B cell (primary cell): Measurements from ENCODE around the gene PSMD3. TPM values are rescaled to one million over a fixed set of nuclear protein-coding genes. Genes with fewer than 3 reads are reported as not detected.

Source experiments
- ATAC-seq: fragments of 200-7000 bp; cut with Tn5 transposase; one replicate; pipeline ENCODE4 v1.10.0; 2021; ENCODE audit warnings: low read depth, mild to moderate bottlenecking, moderate number of reproducible peaks, moderate library complexity
- CTCF ChIA-PET: fragments of 350-600 bp; sonication (Branson Sonifier 250); formaldehyde crosslinking; loops from one replicate; lab custom pipeline; 2021; ENCODE audit warnings: antibody characterized with exemption, inconsistent platforms; lab: Charles Lee
- POLR2A ChIA-PET: fragments of 350-600 bp; sonication (Branson Sonifier 250); formaldehyde crosslinking; loops from one replicate; lab custom pipeline; 2021; ENCODE audit warnings: antibody characterized with exemption; lab: Charles Lee
- DNase-seq: peaks from one replicate; pipeline ENCODE4 v3.0.0; 2013
- H2AFZ ChIP-seq: 2 replicates; pipeline ENCODE4 v1.6.1; 2012; ENCODE audit warnings: mild to moderate bottlenecking, low read depth, low read length; ENCODE audit not compliant: insufficient read depth, poor library complexity, severe bottlenecking
- H3K27ac ChIP-seq, 2 donors: 1 replicate in 1 of 2; 2 replicates in 1 of 2; pipeline ENCODE4 v1.5.1; 2012 to 2013; ENCODE audit warnings: low read length in 2 of 2, mild to moderate bottlenecking in 2 of 2, moderate library complexity in 1 of 2
- H3K27me3 ChIP-seq, 4 experiments: fragments of 200-600 bp in 1 of 4; sonication (generic) in 1 of 4; replicated peaks in 1 of 4; 1 replicate in 2 of 4; 2 replicates in 2 of 4; pipeline versions ENCODE4 v1.6.1 to v1.7.0; 2013 to 2016; ENCODE audit warnings: low read length in 3 of 4, mild to moderate bottlenecking in 2 of 4, mixed read lengths in 1 of 4, moderate library complexity in 1 of 4; ENCODE audit not compliant: insufficient read depth in 4 of 4, control insufficient read depth in 3 of 4; ENCODE audit errors: control extremely low read depth in 1 of 4
- H3K36me3 ChIP-seq, 2 experiments: replicated peaks in 1 of 2; 1 replicate in 1 of 2; 2 replicates in 1 of 2; pipeline versions ENCODE4 v1.6.1 to v1.7.1; 2013; ENCODE audit warnings: low read length in 1 of 2; ENCODE audit not compliant: insufficient read depth in 2 of 2, control insufficient read depth in 1 of 2; ENCODE audit errors: control extremely low read depth in 1 of 2, extremely low read depth in 1 of 2
- H3K4me1 ChIP-seq, 2 donors: fragments of 200-600 bp in 1 of 2; sonication (generic) in 1 of 2; 1 replicate in 1 of 2; 2 replicates in 1 of 2; pipeline versions ENCODE4 v1.5.1 to v1.6.1; 2013 to 2017; ENCODE audit warnings: low read length in 2 of 2; ENCODE audit not compliant: control insufficient read depth in 2 of 2, insufficient read depth in 2 of 2
- H3K4me2 ChIP-seq: replicated peaks from 2 replicates; pipeline ENCODE3; 2012; ENCODE audit warnings: mild to moderate bottlenecking, low read depth, low read length; ENCODE audit not compliant: poor library complexity, severe bottlenecking
- H3K4me3 ChIP-seq, 5 experiments: fragments of 200-600 bp in 1 of 5; sonication (generic) in 1 of 5; 1 replicate in 3 of 5; 2 replicates in 2 of 5; pipeline versions ENCODE4 v1.5.1 to v1.7.0; 2011 to 2016; ENCODE audit warnings: low read length in 4 of 5, mild to moderate bottlenecking in 4 of 5, low read depth in 2 of 5, control low read depth in 1 of 5, moderate library complexity in 1 of 5; ENCODE audit not compliant: insufficient read depth in 1 of 5; ENCODE audit errors: control extremely low read depth in 1 of 5, extremely low read depth in 1 of 5
- H3K79me2 ChIP-seq: fragments of 200-600 bp; sonication (generic); one replicate; pipeline ENCODE4 v1.6.0; 2016; ENCODE audit warnings: low read length; ENCODE audit not compliant: control insufficient read depth, insufficient read depth
- H3K9ac ChIP-seq: fragments of 200-600 bp; sonication (generic); 2 replicates; pipeline ENCODE4 v1.6.1; 2017; ENCODE audit warnings: mild to moderate bottlenecking, low read length, moderate library complexity
- H3K9me3 ChIP-seq, 3 donors: one replicate each; pipeline versions ENCODE4 v1.6.1 to v1.7.1; 2013; ENCODE audit warnings: low read length in 2 of 3; ENCODE audit not compliant: control insufficient read depth in 2 of 3, insufficient read depth in 1 of 3; ENCODE audit errors: control extremely low read depth in 1 of 3
- H4K20me1 ChIP-seq: 2 replicates; pipeline ENCODE4 v1.6.0; 2012; ENCODE audit warnings: mild to moderate bottlenecking, low read length; ENCODE audit not compliant: insufficient read depth, control insufficient read depth, poor library complexity, severe bottlenecking
- H3K27ac Mint-ChIP-seq: one replicate; pipeline ENCODE4 v1.8.0; 2021; ENCODE audit warnings: mixed read lengths
- H3K27me3 Mint-ChIP-seq: one replicate; pipeline ENCODE4 v1.8.0; 2021; ENCODE audit warnings: mixed read lengths
- H3K4me1 Mint-ChIP-seq: one replicate; pipeline ENCODE4 v1.8.0; 2021; ENCODE audit warnings: mixed read lengths
- H3K4me3 Mint-ChIP-seq: one replicate; pipeline ENCODE4 v1.8.0; 2021; ENCODE audit warnings: mixed read lengths
- H3K9me3 Mint-ChIP-seq: one replicate; pipeline ENCODE4 v1.8.0; 2022; ENCODE audit warnings: mixed read lengths; ENCODE audit not compliant: insufficient read depth
- CTCF ChIP-seq: fragments of 200-600 bp; IDR thresholded peaks from one replicate; pipeline ENCODE4 v1.8.0; 2022; ENCODE audit warnings: antibody characterized with exemption, mild to moderate bottlenecking
- EZH2 ChIP-seq: IDR thresholded peaks from 2 replicates; pipeline ENCODE4 v1.6.1; 2012; ENCODE audit warnings: borderline replicate concordance, low read depth, mild to moderate bottlenecking, moderate library complexity, low read length; ENCODE audit not compliant: insufficient read depth, poor library complexity, severe bottlenecking
- WGBS: methylation state at CpG from one replicate; pipeline ENCODE4 v1.1.5; 2013; ENCODE audit warnings: missing lambda C conversion rate; ENCODE audit not compliant: insufficient coverage; 5-methylcytosine and 5-hydroxymethylcytosine counted together
- intact Hi-C: fragments of 100-400 bp; cut with micrococcal nuclease; formaldehyde crosslinking; loops from one replicate; pipeline ENCODE4 v1.10.0; 2022
- polyA plus RNA-seq: library from polyadenylated mRNA; depleted of rRNA; stranded (reverse); fragments of >200 nt; gene quantifications from 2 replicates; pipeline ENCODE4 v1.2.3, GENCODE V29; 2012
- total RNA-seq, 2 donors: library from RNA; stranded (reverse); fragments of 120-200 nt in 1 of 2; gene quantifications; 1 replicate in 1 of 2; 2 replicates in 1 of 2; pipeline versions ENCODE4 v1.2.3 to v1.2.4, GENCODE V29; 2013 to 2022

Gene PSMD3
- total and polyA plus RNA-seq, 2 donors (not counting 1 experiment from before 2014, with no cell fraction given), result 72.6 to 76.6 TPM

- no peaks in the 10 kb centered on the region for H3K79me2 ChIP-seq
- 98% methylated on average over 19 of the region's 22 CpGs for WGBS
- no peak overlapping the region for H2AFZ ChIP-seq
- H3K9me3 ChIP-seq, result no peaks in the 10 kb centered on the region
- H3K27ac ChIP-seq, result no peak overlapping the region
- CTCF ChIA-PET, result interaction anchor here (0.6 to 5.9 kb wide), 19 partner anchors 11 to 478 kb away, joined by 3 to 55 read pairs (median 4); partner anchors contain the start of genes CSF3 and MED24
- no peak overlapping the region for H3K4me3 Mint-ChIP-seq
- DNase-seq (no peak), ATAC-seq (no peak)
- no peak overlapping the region for H3K9ac ChIP-seq
- TF ChIP-seq CTCF, result no peak
- no peak for TF ChIP-seq EZH2
- H3K4me1 Mint-ChIP-seq, result peaks cover 4% of the 10 kb centered on the region
- H3K27me3 ChIP-seq, result no peaks in the 10 kb centered on the region
- intact Hi-C loops, result no loop called here
- peaks cover 0 to 5% of the 10 kb centered on the region in 2 donors for H3K4me1 ChIP-seq
- H3K9me3 Mint-ChIP-seq, result no peaks in the 10 kb centered on the region
- peaks cover 0 to 73% of the 10 kb centered on the region in 2 experiments for H3K36me3 ChIP-seq
- H4K20me1 ChIP-seq, result no peaks in the 10 kb centered on the region
- POLR2A ChIA-PET, result interaction anchor here (0.5 kb wide), 1 partner anchor 156 kb away, joined by 8 read pairs; no protein-coding TSS in a partner anchor
- H3K27me3 Mint-ChIP-seq, result no peaks in the 10 kb centered on the region
- H3K27ac Mint-ChIP-seq, result no peak overlapping the region
- no peak overlapping the region for H3K4me2 ChIP-seq
- H3K4me3 ChIP-seq, result no peak overlapping the region
Measured at GRCh38 chr17:40025991-40026815, 45.6 kb downstream of the PSMD3 start.
